Gastroesophageal sphincter (tissue), 2 donors: ENCODE results near the gene HTR3C.

Source experiments
- EP300 ChIP-seq: sonication (generic); formaldehyde crosslinking; IDR thresholded peaks from one replicate; pipeline ENCODE4 v1.6.1; 2017; ENCODE audit warnings: antibody characterized with exemption, mild to moderate bottlenecking
- POLR2A ChIP-seq, 2 donors: fragments of 450-650 bp; IDR thresholded peaks; one replicate each; pipeline ENCODE4 v1.6.1; 2017; ENCODE audit warnings: antibody characterized with exemption in 2 of 2, mild to moderate bottlenecking in 2 of 2, moderate library complexity in 1 of 2

DNA sequence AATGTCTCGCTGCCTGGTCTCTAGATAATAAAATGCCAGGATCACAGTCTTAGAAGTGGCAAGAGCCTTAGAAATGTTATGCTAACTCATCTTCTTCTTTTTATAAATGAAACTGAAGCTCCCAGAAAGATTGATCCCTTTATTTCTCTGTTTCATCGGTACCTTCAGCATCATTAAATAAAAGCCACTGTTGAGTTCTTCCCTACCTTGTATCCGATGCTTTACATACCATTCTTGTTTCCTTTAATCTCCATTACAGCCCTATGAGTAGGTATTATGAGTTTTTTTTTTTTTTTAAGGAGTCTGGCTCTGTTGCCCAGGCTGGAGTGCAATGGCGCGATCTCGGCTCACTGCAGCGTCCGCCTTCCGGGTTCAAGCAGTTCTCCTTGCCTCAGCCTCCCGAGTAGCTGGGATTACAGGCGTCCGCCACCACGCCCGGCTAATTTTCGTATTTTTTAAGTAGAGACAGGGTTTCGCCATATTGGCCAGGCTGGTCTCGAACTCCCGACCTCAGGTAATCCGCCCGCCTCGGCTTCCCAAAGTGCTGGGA lies 34.3 kb upstream of the HTR3C start:
- TF ChIP-seq POLR2A (IDR thresholded peaks at IDR 0.05) (no peak), EP300 (no peak)
